Measurements from ENCODE around the gene HOMER2.

The HOMER2 gene

GRCh38 chr15:82882273-82882928 lies 70.1 kb downstream of the HOMER2 start:
- no peak for TF ChIP-seq CTCF (IDR thresholded peaks at IDR 0.05; ENCODE audit: control insufficient read depth, insufficient read depth, low read depth, low read length, missing control alignments)
- H3K4me3 ChIP-seq (ENCODE audit: control insufficient read depth, low read depth, low read length), result no peak overlapping the region
- no peak for DNase-seq (ENCODE audit: low read depth)

- TF ChIP-seq CTCF (IDR thresholded peaks at IDR 0.05; ENCODE audit: control insufficient read depth, insufficient read depth, low read depth, low read length, missing control alignments), result no peak
- no peak for DNase-seq (ENCODE audit: low read depth)
- H3K4me3 ChIP-seq (ENCODE audit: control insufficient read depth, low read depth, low read length), result no peak overlapping the region
Measured at GRCh38 chr15:82881747-82882146, 70.8 kb downstream of the HOMER2 start.

- no peak for TF ChIP-seq CTCF (IDR thresholded peaks at IDR 0.05; ENCODE audit: control insufficient read depth, insufficient read depth, low read depth, low read length, missing control alignments)
- DNase-seq (ENCODE audit: low read depth), result no peak
- no peak overlapping the region for H3K4me3 ChIP-seq (ENCODE audit: control insufficient read depth, low read depth, low read length)
Measured at GRCh38 chr15:82880704-82881103, 71.8 kb downstream of the HOMER2 start.

- no peak for TF ChIP-seq CTCF (IDR thresholded peaks at IDR 0.05; ENCODE audit: control insufficient read depth, insufficient read depth, low read depth, low read length, missing control alignments)
- no peak overlapping the region for H3K4me3 ChIP-seq (ENCODE audit: control insufficient read depth, low read depth, low read length)
- no peak for DNase-seq (ENCODE audit: low read depth)
Measured at GRCh38 chr15:82878325-82878724, 74.2 kb downstream of the HOMER2 start.

GRCh38 chr15:82877825-82878224 lies 74.7 kb downstream of the HOMER2 start:
- no peak for TF ChIP-seq CTCF (IDR thresholded peaks at IDR 0.05; ENCODE audit: control insufficient read depth, insufficient read depth, low read depth, low read length, missing control alignments)
- no peak for DNase-seq (ENCODE audit: low read depth)
- H3K4me3 ChIP-seq (ENCODE audit: control insufficient read depth, low read depth, low read length), result no peak overlapping the region

- H3K4me3 ChIP-seq (ENCODE audit: control insufficient read depth, low read depth, low read length), result no peak overlapping the region
- no peak for TF ChIP-seq CTCF (IDR thresholded peaks at IDR 0.05; ENCODE audit: control insufficient read depth, insufficient read depth, low read depth, low read length, missing control alignments)
- no peak for DNase-seq (ENCODE audit: low read depth)
Measured at GRCh38 chr15:82875411-82876003, 77.0 kb downstream of the HOMER2 start.

All from AG09309 (cell line).